GM18858 (cell line): ENCODE data around the gene PARD3.

ENCODE experiments used
- ATAC-seq: cut with Tn5 transposase; IDR thresholded peaks from one replicate; pipeline ENCODE4 v1.9.1; 2021; ENCODE audit not compliant: unreplicated experiment

The PARD3 gene

DNA sequence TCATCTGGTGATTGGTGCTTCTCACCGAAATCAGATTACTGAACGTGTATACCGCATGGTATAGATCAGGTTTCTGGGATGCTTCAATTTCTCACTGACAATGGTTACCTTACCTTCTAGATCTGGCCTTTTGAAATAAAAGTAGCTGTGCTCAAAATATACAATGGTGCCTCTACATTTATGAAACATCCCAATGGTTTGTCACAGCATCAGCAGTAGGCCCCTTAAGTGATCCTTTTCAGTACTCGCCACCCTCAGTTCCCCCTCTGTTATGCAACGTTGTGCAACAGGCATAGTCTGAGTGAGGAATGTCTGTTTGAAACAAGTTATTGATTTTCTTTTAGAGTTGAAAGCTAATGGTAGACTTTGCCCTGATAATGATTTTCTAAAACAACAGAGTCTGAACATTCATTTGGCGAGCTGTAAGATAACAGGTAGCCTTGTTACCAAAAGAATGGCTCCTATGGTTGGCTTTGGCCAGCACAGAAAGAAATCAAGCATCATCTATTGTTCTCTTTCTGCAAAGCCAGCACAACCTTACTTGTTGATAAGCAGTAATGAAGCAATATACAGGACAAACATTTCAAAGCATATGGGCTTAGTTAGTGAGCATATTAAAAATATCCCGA, 693.9 kb downstream of the PARD3 start:
- no peak for ATAC-seq

DNA sequence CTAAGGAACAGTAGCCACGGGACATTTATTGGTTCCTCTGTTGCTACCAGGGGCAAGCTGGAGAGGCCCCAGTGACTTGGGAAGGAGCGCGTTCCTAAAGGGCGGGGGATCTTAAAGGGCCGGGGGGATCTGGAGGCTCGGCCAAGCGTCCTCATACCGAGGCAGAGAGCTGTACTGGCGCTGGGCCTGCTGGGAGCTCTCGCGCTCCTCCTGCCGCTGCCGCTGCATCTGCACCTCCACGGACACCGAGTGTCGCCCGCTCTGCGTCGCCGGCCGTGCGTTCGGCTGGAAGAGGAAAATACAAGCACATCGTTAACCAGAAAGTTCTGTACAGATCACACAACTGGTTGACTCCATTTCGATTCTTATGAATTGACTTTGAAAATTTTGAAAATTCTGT, 695.6 kb downstream of the PARD3 start:
- ATAC-seq = no peak

DNA sequence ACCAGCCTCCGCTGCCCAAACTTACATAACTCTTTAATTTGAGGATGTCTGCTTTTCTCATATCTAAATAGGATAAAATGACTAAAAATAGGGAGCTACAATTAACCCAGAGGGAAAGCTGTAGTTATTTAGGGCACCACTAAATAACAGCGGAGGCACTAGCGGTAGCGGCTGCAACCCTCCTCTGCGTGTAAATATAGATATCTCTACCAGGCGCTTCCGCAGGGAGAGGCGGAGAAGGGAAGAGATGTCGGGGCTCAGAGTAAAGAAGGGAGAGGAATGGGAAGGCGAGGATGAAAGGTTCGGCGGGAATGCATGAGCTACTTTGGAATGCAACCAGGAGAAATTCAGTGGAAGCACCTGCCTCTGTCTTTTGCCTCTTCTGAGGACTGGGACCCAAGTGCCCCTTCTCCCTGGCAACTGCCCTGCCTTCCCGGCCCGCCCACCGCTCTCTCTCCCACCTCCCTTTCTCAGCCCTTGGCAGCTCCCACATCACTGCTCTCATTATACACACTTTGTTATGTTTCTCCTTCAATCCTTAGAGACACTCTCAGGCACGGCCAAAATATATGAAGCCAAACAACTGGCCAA, 698.3 kb downstream of the PARD3 start:
- ATAC-seq = no peak

DNA sequence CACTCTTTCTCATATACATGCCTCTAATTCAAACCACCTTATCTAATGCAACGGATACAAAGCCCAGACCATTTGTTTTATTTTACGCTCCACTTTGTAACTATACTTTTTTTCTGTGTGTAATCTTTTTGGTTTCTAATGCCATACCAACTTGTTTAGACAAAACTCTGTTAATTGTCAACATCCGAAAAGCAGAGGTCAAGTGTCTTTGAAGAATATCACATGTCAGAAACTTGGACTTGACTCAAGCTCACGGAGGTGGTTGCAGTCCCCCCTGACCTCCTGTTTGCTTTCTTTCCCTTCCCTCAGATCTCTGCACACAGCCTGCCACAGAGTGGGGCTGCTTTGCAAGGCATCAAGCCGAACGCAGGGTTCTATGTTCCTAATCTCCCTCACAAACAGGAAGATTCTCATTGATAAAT, 698.9 kb downstream of the PARD3 start:
- ATAC-seq = no peak

DNA sequence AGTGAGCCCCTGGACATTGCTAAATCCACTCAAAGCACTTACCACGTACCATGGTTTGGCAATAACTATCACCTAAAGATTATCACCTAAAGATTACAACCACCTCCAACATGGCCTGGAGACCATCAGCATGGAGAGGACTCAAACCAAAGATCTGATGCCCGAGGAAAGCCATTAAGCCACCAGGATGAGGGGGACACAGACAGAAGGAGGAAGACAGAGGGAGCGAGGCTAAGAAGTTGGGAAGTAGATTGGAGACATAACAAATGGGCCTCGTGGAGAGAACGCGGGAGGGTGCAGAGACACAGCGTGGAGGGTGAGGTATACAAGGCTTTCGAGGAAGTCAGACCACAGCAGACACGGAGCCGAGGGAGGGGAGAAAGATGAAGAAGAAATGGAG, 700.2 kb downstream of the PARD3 start:
- no peak for ATAC-seq

DNA sequence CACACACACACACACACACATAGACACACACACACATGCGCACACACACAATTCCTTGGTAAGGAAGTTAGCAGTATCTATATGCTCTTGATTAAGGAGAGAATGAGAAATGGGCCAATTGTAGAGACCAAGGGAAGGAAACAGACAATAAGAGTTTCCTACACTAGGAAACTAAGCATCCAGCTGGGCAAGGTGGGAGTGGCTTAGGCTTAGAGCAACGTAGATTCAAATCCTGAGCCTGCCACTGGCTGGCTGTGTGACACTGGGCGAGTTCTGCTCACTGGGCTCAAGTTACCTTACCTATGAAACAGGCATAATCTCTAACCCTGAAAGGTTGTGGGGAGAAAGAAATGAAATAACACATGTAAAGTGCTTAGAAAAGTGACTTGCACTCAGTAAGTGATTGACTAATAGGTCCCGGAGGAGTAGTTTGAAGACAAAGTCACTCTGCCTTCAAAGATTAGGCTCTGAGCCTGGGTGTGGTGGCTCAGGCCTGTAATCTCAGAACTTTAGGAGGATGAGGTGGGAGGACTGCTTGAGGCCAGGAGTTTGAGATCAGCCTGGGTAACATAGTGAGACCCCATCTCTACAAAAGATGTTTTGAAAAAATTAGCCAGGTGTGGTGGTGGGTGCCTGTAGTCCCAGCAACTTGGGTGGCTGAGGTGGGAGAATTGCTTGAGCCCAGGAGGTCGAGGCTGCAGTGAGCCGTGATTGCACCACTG, 701.4 kb downstream of the PARD3 start:
- ATAC-seq = no peak

DNA sequence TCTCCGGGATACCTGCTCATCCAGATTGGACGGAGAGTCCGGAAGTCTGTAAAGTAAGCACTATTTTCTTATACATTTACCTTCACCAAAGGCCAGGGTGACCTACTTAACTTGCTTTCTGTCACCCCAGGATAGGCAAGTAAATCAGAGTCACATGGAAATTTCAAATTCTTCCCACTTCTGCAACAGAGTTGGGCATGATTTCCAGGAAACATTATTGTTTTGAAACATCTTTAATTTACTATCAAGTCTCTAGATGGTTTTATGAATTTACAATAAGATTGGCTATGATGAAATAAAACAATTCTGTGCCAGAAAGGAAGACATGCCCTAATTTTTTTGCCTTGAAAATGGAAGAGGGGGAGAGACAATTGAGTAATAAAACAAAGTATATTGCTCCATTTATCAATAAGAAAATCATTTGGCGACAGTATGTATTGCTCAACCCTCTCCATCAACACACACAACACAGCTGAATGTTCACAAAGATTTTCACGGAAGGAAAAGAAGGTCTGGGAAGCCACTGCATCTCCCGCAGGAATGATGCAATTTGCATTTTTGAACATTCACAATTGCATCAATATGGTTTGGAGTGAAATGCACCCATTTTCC, 702.8 kb downstream of the PARD3 start:
- ATAC-seq = no peak

DNA sequence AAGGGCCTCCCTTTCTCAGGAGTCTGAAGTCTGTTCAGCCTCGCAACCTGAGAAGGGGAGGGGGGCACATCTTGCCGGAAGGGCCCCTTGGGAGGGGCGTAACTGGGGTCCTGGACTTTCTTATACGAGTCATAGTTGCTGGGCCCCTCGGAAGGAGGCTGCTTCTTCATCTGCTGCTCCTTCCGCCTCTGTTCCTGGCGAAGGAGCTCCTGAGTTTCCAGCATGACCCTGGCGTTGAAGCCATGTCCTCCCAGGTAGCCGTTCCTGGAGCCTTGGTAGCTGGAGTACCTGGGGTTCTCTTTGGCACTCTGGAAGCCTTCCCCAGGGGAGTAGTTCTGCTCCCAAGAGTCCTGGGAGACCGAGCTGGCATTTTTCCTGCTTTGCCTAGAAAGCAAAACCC, 703.9 kb downstream of the PARD3 start:
- ATAC-seq = no peak

DNA sequence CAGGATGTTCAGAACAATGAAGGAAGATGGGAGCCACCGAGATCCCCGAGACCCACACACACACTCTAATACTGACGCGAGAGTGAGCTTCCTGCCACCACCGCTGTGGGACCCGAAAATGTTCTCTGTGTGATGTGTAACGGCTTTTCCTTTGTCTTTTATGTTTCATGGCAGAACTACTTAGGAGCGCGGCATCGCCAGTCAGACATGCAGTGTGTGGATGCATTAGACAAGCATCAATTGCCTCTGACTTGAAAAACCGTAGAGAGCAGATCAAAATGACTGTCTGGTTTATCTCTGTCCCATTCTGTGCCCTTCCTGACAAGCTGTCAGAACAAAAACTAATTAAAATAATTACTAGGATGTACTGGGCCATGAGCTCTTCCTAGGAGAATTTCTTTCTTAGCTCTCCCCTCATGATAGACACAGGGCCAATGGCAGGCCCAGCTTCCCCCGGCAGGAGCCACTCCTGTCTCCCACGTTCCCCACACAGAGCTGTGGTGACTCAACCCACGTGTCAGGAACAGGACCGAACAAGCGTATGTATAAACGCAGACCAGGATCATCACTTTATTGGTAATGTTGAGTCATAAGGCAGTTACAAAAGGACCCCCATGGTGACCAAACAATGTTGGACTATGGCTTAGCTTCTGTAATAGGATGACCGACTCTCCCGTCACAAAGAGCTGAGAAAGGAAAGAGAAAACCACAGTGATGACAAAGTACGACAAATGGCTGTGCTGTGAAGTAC, 705.0 kb downstream of the PARD3 start:
- no peak for ATAC-seq

DNA sequence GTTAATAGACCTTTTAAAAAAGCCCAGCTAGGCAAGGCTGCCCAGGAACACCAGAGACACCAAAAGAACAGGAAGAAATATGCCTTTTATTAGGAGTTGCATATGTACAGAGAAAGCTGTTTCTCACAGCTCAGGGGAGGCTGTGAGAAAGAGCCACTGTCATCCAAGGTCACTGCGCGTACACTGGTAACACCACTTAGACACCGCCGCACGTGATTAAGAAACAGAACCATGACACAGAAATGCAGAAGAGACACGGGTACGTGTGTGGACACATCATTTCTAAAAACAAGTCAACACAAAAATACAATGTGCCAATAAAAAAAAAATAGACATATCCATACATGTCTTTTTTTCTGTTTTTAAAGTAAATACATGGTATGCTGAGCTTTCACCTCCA, 705.6 kb downstream of the PARD3 start:
- no peak for ATAC-seq

DNA sequence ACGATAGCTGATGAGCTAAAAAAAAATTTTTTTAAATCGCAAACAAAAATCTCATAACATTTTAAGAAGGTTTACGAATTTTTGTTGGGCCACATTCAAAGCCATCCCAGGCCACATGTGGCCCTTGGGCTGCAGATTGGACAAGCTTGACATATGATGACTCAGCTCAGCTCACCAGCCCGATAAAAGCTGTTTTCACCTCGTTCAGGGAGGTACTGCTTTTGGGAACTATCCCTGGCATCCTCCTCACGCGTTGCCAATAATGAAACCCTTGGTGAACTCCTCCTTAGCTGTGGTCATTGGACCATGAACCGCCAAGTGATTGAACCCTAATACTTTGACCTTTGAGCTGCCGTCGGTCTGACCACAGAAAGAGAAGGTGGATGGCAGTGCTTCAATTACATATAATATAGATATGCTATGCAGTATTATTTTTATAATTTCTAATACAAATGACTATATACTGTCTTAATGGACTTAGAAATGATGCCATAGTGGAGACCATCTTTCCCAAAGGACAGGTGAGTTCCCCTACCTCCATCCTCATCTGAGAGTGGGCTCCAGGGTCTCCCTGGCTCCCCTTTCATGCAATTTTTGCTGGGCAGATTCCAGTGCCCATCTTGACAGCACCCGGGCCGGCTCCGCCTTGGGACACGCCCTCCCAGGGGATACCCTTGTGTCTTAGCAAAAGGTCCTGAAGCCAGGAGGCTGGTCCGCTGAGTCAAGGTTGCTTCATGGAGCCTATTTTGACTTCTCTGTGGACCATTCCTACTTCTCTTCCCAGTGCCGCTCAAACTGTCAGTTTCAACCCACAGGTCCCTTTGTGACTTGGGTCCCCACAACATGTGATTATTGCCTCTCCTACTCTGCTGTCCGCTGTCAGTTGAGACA, 707.2 kb downstream of the PARD3 start:
- ATAC-seq = no peak

DNA sequence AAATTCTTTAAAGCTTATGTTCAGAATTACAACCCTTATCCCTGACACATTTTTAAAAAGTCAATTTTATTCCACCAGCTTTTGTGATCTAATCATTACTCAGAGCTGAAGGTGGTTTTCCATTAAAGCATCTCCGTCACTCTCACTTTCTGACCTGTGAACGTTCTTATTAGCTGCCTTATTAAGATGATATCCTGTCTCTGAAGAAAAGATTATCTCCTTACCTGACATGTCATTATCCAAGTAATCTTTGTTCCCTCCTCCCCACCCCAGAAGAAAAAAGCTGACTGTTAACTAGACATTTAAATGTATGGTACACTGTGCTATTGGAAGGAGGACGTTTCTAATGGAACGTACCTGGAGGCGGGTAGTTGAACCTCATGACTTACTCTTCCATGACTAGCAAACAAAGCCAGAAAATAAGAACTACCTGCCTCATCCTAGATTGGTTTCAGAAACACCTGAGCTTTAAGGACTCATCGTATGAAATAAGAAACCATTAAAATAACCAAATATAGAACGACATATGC, 708.7 kb downstream of the PARD3 start:
- ATAC-seq = no peak

DNA sequence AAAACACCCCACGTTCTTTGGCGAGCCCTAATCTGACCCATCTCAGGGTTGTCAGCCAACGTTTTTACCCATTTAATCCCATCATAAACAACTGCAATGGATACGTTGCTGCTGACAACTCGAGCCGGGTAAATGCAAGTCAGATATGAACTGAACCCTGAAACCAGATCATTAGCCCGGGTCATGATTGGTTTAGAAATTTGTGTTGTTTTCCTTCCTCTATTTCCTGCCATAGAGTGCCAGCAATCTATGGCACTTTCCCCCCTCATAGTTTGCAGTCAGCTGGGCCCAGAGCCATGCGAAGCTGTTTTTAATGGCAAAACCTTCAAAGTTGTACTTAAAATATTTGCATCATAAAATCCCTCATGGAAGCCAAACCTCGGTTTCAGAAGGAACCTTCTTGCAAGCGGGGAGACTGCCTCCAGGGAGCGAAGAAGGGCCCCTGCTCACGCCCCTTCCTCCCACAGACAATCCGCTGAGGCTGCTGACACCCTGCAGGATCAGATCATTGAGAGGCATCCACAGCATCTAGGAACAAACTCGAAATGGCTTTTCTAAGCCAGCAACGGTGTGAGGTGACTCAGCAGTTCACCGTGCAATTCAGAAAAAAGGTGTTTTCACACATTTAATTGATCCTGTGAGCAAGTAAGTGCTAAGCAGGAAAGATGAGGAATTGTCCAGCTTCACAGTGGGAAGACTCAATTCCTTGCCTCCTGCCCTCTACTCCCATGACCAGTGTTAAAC, 710.1 kb downstream of the PARD3 start:
- ATAC-seq = no peak

DNA sequence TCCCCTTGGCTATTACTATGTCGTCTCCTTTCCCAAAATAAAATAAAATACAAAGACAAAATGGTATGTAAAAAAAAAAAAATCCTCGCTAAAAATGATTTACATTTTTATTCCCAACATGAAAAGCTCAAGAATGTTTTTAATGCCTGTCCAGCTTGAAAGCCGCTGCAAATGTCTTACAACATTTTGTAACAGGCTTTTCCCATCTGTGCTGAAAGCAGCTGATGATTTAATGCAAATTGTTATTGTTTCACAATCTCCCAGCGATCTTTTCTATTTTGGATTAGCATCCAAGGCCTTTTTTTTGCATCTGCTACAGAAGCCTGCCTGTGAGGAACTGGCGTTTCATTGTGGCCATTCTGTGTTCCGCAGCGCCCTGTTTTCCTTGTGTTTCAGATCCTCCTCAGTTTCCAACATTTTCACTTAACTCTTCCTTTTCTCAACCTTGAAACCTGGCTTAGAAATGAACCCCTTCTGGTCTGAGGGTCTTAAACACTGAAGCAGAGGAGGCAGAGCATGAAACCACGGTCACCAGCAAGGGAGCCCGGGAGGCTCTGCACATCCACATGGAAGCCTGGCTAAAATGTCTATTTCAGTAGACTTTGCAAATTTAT, 712.1 kb downstream of the PARD3 start:
- ATAC-seq = no peak

DNA sequence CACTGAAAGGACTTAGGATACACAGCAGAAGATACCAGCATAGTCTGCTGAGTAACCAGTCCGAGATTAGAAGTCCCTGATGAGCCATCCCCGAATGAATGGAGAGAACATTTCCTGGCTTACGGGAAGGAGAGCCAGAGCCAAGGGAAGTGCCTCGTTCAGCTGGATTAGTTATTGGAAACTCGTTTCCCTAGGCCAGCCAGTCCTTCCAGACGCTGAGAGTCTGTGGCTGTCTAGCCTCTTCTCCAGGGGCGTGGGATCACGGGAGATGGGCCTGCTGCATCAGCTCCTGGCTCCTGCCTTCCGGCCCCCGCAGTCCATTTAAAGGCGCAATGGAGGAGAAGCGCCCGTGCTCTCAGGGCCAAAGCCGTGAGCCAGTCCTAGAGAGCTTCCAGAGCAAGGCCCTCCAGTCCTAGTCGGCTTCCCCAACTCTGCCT, 712.8 kb downstream of the PARD3 start:
- no peak for ATAC-seq

DNA sequence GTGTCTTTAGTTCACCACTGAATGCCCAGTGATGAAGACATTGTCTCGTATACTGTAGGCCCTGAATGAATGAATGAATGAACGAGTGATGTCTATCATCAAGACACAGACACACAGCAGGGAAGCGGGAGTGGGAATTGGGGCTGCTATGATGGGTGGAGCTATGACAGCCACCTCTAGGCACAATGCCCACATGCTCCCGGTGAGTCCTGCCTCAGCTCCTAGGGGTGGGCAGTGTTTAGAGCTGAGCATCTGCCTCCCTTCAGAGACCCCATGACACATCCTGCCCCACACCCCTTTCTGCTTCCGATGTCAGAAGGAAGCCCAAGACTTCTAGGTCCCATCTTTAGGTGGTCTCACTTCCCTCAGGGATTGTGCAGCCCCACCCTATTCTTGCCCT, 714.1 kb downstream of the PARD3 start:
- ATAC-seq = no peak

DNA sequence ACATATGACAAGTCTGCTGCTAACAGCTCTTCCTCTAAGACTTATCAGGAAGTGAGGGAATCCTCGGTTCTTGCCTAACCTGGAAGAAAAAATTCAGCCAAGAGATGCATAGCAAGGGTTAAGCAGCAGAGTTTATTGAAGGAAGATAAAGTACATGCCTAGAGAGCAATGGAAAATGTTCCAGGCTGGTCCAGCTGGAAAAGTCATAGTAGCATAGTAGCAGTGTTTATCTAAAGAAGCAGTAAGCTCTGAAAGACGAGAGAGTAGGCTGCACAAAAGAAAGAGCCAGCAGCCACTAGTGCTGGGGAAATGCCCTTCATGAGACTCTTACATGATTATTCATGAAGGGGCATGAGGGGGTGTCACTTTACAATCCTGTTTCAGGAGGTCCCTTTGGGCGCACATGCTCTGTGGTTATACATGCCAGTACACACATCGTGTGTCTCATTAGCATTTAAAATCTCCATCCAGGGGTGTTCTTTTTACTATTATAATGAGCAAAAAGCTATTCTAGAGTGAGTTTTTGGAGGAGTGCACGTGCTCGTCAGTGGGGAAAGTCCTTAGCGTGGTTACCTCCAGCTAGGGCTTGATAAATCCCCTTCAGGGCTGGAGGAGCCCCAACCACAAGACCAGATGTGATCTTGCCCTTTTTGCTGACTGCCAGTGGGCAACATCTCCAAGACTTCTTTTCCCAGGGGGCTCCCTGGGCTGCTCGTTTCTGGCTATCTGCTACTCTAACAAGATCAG, 716.1 kb downstream of the PARD3 start:
- no peak for ATAC-seq

DNA sequence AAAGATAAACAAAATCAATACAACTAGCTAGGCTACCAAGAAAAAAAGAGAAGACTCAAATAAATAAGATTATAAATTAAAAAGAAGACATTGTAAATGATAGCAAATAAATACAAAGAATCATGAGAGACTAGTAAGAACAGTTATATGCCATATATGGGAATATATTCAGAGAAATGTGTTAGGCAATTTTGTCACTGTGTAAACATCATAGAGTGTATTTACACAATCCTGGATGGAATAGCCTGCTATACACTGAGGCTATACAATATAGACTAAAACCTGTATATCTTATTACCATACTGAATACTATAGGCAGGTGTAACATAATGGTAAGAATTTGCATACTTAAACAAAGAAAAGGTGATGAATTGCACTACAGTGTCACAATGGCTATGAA, 717.4 kb downstream of the PARD3 start:
- ATAC-seq = no peak
